Panc1 (cell line): Measurements from ENCODE around the gene BTBD3.

Experiments used
- CTCF ChIP-seq: fragments of 450-650 bp; IDR thresholded peaks from 2 replicates; pipeline ENCODE4 v1.5.1; 2017; ENCODE audit warnings: mild to moderate bottlenecking
- POLR2AphosphoS5 ChIP-seq: IDR thresholded peaks from 2 replicates; pipeline ENCODE4 v1.6.1; 2012; ENCODE audit warnings: mild to moderate bottlenecking, low read depth, low read length, moderate library complexity
- REST ChIP-seq, 2 experiments: IDR thresholded peaks; 2 replicates each; pipeline ENCODE4 v1.6.1; 2011 to 2012; ENCODE audit warnings: low read depth in 2 of 2, control low read depth in 1 of 2, low read length in 1 of 2, mild to moderate bottlenecking in 1 of 2, moderate library complexity in 1 of 2; ENCODE audit not compliant: insufficient read depth in 1 of 2
- SIN3A ChIP-seq: IDR thresholded peaks from 2 replicates; pipeline ENCODE4 v1.6.1; 2012; ENCODE audit warnings: low read depth, mild to moderate bottlenecking, low read length, moderate library complexity, borderline replicate concordance; ENCODE audit not compliant: insufficient read depth

- TF ChIP-seq POLR2AphosphoS5 (no peak), CTCF (no peak), REST (IDR thresholded peaks at IDR 0.05; ENCODE audit: insufficient read depth in 1 of 2, low read depth in 2 of 2, low read length in 1 of 2) (no peak), SIN3A (no peak)
Observed at GRCh38 chr20:11895861-11896387, 21.8 kb upstream of the BTBD3 start.
